Measurements from ENCODE around the gene ST13.
A peak's percentile ranks its signal among the peaks of the same experiment; 100 is the strongest.
"Not testable (repeated sequence)": the region's sequence is repeated elsewhere in the genome, so short reads cannot be mapped to it uniquely, and the experiment has no call there.

ST13 gene

DNA sequence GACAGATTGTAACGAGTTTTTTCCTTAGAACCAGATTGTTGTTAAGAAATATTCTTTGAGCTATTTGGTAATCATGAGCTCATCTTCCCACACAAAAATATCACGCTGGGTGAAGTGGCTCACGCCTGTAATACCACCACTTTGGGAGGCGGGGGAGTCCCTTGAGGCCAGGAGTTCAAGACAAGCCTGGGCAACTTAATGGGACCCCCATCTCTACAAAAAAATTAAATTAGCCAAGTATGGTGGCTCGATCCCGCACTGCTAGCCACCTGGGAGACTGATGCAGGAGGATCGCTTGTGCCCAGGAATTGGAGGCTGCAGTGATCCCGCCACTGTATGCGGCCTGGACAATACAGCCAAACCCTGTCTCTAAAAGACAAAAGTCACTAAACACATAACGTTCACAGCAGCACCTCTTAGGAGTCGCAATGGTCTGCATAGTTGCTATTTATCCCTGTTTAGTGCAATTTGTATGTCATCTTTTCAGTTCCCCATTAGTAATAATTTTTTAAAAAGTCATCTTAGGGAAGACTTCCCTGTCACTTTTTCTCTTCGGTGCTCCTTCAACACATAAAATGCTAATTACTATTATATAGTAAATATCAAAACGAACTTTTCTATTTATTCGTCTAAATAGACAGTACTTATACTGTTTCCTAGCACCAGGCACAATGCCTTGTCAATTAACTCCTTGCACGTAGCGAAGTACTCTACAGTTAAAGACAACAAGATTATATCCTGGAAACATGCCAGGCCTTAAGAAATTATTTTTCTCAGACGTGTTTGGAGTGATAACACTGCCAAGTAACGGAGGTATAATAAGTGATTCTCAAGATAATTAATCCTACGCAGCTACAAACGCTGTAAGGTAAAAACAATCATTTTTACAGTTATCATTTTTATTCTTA lies 1.1 kb downstream of the ST13 start:
- Histone ChIP-seq H3K27me3 (replicated peaks) (no peaks in the 10 kb centered on the region), H3K36me3 (replicated peaks) (peaks cover 2% of the 10 kb centered on the region), H3K27ac (peak overlapping the region; percentile 99), H3K4me3 (ENCODE audit: low read depth, low read length) (peak overlapping the region; percentile 97)
- no peak for DNase-seq
- in situ Hi-C loops (cut with HindIII; ENCODE audit: low pct_ligation_motif_present, low sequenced_read_pairs) = no loop called here
- TF ChIP-seq, protein P1, sequence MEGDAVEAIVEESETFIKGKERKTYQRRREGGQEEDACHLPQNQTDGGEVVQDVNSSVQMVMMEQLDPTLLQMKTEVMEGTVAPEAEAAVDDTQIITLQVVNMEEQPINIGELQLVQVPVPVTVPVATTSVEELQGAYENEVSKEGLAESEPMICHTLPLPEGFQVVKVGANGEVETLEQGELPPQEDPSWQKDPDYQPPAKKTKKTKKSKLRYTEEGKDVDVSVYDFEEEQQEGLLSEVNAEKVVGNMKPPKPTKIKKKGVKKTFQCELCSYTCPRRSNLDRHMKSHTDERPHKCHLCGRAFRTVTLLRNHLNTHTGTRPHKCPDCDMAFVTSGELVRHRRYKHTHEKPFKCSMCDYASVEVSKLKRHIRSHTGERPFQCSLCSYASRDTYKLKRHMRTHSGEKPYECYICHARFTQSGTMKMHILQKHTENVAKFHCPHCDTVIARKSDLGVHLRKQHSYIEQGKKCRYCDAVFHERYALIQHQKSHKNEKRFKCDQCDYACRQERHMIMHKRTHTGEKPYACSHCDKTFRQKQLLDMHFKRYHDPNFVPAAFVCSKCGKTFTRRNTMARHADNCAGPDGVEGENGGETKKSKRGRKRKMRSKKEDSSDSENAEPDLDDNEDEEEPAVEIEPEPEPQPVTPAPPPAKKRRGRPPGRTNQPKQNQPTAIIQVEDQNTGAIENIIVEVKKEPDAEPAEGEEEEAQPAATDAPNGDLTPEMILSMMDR (IDR thresholded peaks at IDR 0.05; ENCODE audit: low read depth, low read length, missing control alignments) = no peak

DNA sequence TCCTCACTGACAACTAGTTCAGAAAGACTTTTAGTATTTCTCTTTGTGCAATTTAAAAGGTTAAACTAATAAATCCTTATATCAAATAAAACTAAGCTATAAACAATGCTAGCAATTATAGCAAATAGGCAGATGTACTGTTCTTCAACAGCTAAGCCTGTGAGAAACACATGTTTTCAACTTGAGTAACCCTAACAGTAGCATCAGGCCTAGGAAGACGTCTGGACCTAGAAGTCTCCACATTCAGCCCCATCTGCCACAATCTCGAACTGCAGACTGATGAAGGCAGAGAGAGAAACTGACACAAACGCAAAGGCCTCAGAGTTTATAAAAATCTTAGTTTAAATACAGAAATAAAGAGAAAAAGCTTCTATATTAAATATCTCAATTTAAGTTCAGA lies 2.5 kb downstream of the ST13 start:
- no peak overlapping the region for H3K27ac ChIP-seq
- no peaks in the 10 kb centered on the region for H3K27me3 ChIP-seq (replicated peaks)
- H3K4me3 ChIP-seq (ENCODE audit: low read depth, low read length) = no peak overlapping the region
- TF ChIP-seq, protein P1 (IDR thresholded peaks at IDR 0.05; ENCODE audit: low read depth, low read length, missing control alignments) = no peak
- in situ Hi-C loops (cut with HindIII; ENCODE audit: low pct_ligation_motif_present, low sequenced_read_pairs) = no loop called here
- peaks cover 9% of the 10 kb centered on the region for H3K36me3 ChIP-seq (replicated peaks)
- DNase-seq = no peak

DNA sequence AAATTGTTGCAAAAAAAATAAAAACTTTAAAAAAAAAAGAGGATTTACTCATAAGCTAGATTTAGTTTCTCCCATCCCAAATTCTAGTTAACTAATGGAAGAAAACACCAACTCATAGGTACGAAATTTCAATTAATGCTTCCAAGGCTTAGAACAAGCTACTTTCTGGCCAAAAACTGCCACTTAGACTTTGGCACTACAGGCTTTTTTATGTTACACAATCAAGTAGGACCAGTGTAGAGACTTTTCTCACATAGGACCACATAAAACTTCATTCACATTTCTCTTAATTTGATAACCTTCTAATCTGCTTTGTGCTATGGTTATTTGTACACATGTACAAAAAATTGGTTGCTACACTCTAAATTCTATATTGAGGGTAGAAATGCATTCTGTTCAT lies 3.1 kb downstream of the ST13 start:
- H3K27ac ChIP-seq = no peak overlapping the region

DNA sequence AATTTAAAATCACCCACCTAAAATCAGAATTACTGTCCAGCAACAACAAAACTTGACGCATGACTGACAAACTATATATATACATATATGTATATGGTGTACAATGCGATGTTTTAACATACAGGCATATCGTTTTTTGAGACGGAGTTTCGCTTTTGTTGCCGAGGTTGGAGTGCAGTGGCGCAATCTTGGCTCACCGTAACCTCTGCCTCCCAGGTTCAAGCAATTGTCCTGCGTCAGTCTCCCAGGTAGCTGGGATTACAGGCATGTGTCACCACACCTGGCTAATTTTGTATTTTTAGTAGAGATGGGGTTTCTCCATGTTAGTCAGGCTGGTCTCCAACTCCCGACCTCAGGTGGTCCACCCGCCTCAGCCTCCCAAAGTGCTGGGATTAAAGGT lies 10.6 kb downstream of the ST13 start:
- DNase-seq; H3K27ac ChIP-seq; H3K4me3 ChIP-seq (ENCODE audit: low read depth, low read length); H3K27me3 ChIP-seq (replicated peaks); in situ Hi-C loops (cut with HindIII; ENCODE audit: low pct_ligation_motif_present, low sequenced_read_pairs): not testable (repeated sequence)
- peaks cover 46% of the 10 kb centered on the region for H3K36me3 ChIP-seq (replicated peaks)

More for the DNA sequence above, 3.1 kb downstream of the ST13 start:
- in situ Hi-C loops (cut with HindIII; ENCODE audit: low pct_ligation_motif_present, low sequenced_read_pairs) = no loop called here
- H3K36me3 ChIP-seq (replicated peaks) = peaks cover 12% of the 10 kb centered on the region
- no peaks in the 10 kb centered on the region for H3K27me3 ChIP-seq (replicated peaks)
- DNase-seq = no peak
- H3K4me3 ChIP-seq (ENCODE audit: low read depth, low read length) = no peak overlapping the region
- TF ChIP-seq, protein P1 (IDR thresholded peaks at IDR 0.05; ENCODE audit: low read depth, low read length, missing control alignments) = no peak

DNA sequence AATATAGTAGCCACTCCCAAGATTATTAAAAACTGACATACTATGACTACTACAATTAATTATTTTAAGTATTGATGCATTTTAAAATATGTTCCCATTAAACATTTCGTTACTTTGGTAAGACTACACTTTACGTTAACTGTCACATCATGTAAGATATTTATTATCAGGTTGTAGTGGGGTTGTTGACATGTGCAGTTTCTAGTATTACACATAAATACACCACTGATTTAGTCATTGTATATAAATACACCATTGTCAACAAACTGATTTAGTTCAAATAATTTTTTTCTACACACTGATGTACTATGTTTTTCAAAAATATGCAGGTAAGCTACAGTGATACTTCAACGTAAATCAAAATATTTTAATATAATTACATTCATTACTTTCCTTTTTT lies 11.5 kb downstream of the ST13 start:
- TF ChIP-seq, protein P1 (IDR thresholded peaks at IDR 0.05; ENCODE audit: low read depth, low read length, missing control alignments) = no peak
- H3K27ac ChIP-seq = no peak overlapping the region
- H3K36me3 ChIP-seq (replicated peaks) = peaks cover 48% of the 10 kb centered on the region
- no peak for DNase-seq
- in situ Hi-C loops (cut with HindIII; ENCODE audit: low pct_ligation_motif_present, low sequenced_read_pairs) = no loop called here
- H3K27me3 ChIP-seq (replicated peaks) = no peaks in the 10 kb centered on the region
- H3K4me3 ChIP-seq (ENCODE audit: low read depth, low read length) = no peak overlapping the region

DNA sequence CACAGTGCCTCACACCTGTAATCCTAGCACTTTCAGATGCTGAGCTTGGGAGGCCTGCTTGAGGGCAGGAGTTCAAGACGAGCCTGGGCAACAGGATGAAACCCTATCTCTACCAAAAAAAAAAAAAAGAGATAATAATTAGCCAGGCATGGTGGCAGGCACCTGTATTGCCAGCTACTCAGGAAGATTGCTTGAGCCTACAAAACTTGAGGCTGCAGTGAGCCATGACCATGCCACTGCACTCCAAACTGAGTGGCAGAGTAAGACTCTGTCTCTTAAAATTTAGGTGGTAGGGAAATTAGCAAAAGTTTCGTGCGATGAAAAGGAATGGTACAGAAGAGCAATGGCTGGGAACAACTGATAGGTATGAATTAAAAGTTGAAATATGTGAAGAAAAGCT lies 18.0 kb downstream of the ST13 start:
- in situ Hi-C loops (cut with HindIII; ENCODE audit: low pct_ligation_motif_present, low sequenced_read_pairs) = no loop called here
- H3K36me3 ChIP-seq (replicated peaks) = peaks cover 60% of the 10 kb centered on the region

More for the DNA sequence above, 18.0 kb downstream of the ST13 start:
- TF ChIP-seq, protein P1 (IDR thresholded peaks at IDR 0.05; ENCODE audit: low read depth, low read length, missing control alignments) = no peak
- no peak for DNase-seq
- no peak overlapping the region for H3K4me3 ChIP-seq (ENCODE audit: low read depth, low read length)
- no peaks in the 10 kb centered on the region for H3K27me3 ChIP-seq (replicated peaks)
- H3K27ac ChIP-seq = no peak overlapping the region

Data from brain microvascular endothelial cell (primary cell).